Measurements from ENCODE around the gene STXBP5.
A peak's percentile ranks its signal among the peaks of the same experiment; 100 is the strongest.

Gene STXBP5

GRCh38 chr6:147389463-147389862 lies 185.2 kb downstream of the STXBP5 start:
- ATAC-seq (ENCODE audit: low read depth), result no peak
- no peak for TF ChIP-seq CTCF (IDR thresholded peaks at IDR 0.05; ENCODE audit: poor library complexity, severe bottlenecking)

GRCh38 chr6:147390909-147391536 lies 186.8 kb downstream of the STXBP5 start:
- Histone ChIP-seq H3K4me1 (ENCODE audit: insufficient read depth, poor library complexity, severe bottlenecking) (no peaks in the 10 kb centered on the region), H3K36me3 (ENCODE audit: low read depth) (peaks cover 9% of the 10 kb centered on the region), H3K9me3 (ENCODE audit: severe bottlenecking) (no peaks in the 10 kb centered on the region), H3K27ac (ENCODE audit: poor library complexity, severe bottlenecking) (no peak overlapping the region), H3K27me3 (ENCODE audit: insufficient read depth, poor library complexity, severe bottlenecking) (no peaks in the 10 kb centered on the region), H3K4me3 (ENCODE audit: severe bottlenecking) (no peak overlapping the region)
- ATAC-seq (ENCODE audit: low read depth) (no peak), DNase-seq (ENCODE audit: low spot score) (no peak)
- TF ChIP-seq CTCF (IDR thresholded peaks at IDR 0.05; ENCODE audit: poor library complexity, severe bottlenecking), result peak; percentile 69

More at GRCh38 chr6:147389463-147389862, 185.2 kb downstream of the STXBP5 start:
- Histone ChIP-seq H3K4me1 (ENCODE audit: insufficient read depth, poor library complexity, severe bottlenecking) (no peaks in the 10 kb centered on the region), H3K4me3 (ENCODE audit: severe bottlenecking) (no peak overlapping the region), H3K27me3 (ENCODE audit: insufficient read depth, poor library complexity, severe bottlenecking) (no peaks in the 10 kb centered on the region), H3K9me3 (ENCODE audit: severe bottlenecking) (no peaks in the 10 kb centered on the region), H3K27ac (ENCODE audit: poor library complexity, severe bottlenecking) (no peak overlapping the region), H3K36me3 (ENCODE audit: low read depth) (peaks cover 23% of the 10 kb centered on the region)
- DNase-seq (ENCODE audit: low spot score), result no peak

GRCh38 chr6:147392917-147393625 lies 188.9 kb downstream of the STXBP5 start:
- Histone ChIP-seq H3K4me1 (ENCODE audit: insufficient read depth, poor library complexity, severe bottlenecking) (no peaks in the 10 kb centered on the region), H3K4me3 (ENCODE audit: severe bottlenecking) (no peak overlapping the region), H3K36me3 (ENCODE audit: low read depth) (peaks cover 6% of the 10 kb centered on the region), H3K9me3 (ENCODE audit: severe bottlenecking) (no peaks in the 10 kb centered on the region), H3K27ac (ENCODE audit: poor library complexity, severe bottlenecking) (no peak overlapping the region), H3K27me3 (ENCODE audit: insufficient read depth, poor library complexity, severe bottlenecking) (no peaks in the 10 kb centered on the region)
- DNase-seq (ENCODE audit: low spot score) (no peak), ATAC-seq (ENCODE audit: low read depth) (no peak)
- no peak for TF ChIP-seq CTCF (IDR thresholded peaks at IDR 0.05; ENCODE audit: poor library complexity, severe bottlenecking)

GRCh38 chr6:147395158-147395557 lies 190.9 kb downstream of the STXBP5 start:
- no peaks in the 10 kb centered on the region for H3K9me3 ChIP-seq (ENCODE audit: severe bottlenecking)
- no peaks in the 10 kb centered on the region for H3K36me3 ChIP-seq (ENCODE audit: low read depth)
- TF ChIP-seq CTCF (IDR thresholded peaks at IDR 0.05; ENCODE audit: poor library complexity, severe bottlenecking), result no peak
- H3K4me1 ChIP-seq (ENCODE audit: insufficient read depth, poor library complexity, severe bottlenecking), result no peaks in the 10 kb centered on the region
- H3K27me3 ChIP-seq (ENCODE audit: insufficient read depth, poor library complexity, severe bottlenecking), result no peaks in the 10 kb centered on the region
- DNase-seq (ENCODE audit: low spot score) (no peak), ATAC-seq (ENCODE audit: low read depth) (0 out of 3 replicates have a peak, but pooled peaks have one; percentile 17)
- no peak overlapping the region for H3K4me3 ChIP-seq (ENCODE audit: severe bottlenecking)
- H3K27ac ChIP-seq (ENCODE audit: poor library complexity, severe bottlenecking), result no peak overlapping the region

GRCh38 chr6:147397306-147397705 lies 193.1 kb downstream of the STXBP5 start:
- H3K36me3 ChIP-seq (ENCODE audit: low read depth), result no peaks in the 10 kb centered on the region
- ATAC-seq (ENCODE audit: low read depth), result no peak
- H3K27me3 ChIP-seq (ENCODE audit: insufficient read depth, poor library complexity, severe bottlenecking), result no peaks in the 10 kb centered on the region
- TF ChIP-seq CTCF (IDR thresholded peaks at IDR 0.05; ENCODE audit: poor library complexity, severe bottlenecking), result no peak
- DNase-seq (ENCODE audit: low spot score), result no peak
- no peaks in the 10 kb centered on the region for H3K4me1 ChIP-seq (ENCODE audit: insufficient read depth, poor library complexity, severe bottlenecking)
- no peaks in the 10 kb centered on the region for H3K9me3 ChIP-seq (ENCODE audit: severe bottlenecking)
- no peak overlapping the region for H3K27ac ChIP-seq (ENCODE audit: poor library complexity, severe bottlenecking)
- no peak overlapping the region for H3K4me3 ChIP-seq (ENCODE audit: severe bottlenecking)

Measured in RWPE2 (cell line).